Cardiac fibroblast (primary cell): Measurements from ENCODE around the gene DPY19L1.
"Not testable (repeated sequence)": the region's sequence is repeated elsewhere in the genome, so short reads cannot be mapped to it uniquely, and the experiment has no call there.

Experiments
- DNase-seq, 2 donors: peaks; one replicate each; pipeline versions ENCODE4 v3.0.0 to v3.0.0-alpha.2; 2010; ENCODE audit warnings: low read depth in 2 of 2
- H3K4me3 ChIP-seq, 2 donors: replicated peaks in 1 of 2; 1 replicate in 1 of 2; 2 replicates in 1 of 2; pipeline ENCODE4 v1.5.1; 2011; ENCODE audit warnings: low read depth in 2 of 2, low read length in 2 of 2, mild to moderate bottlenecking in 2 of 2, moderate library complexity in 1 of 2
- TF ChIP-seq, protein P1 (sequence below): IDR thresholded peaks from one replicate; pipeline ENCODE4 v1.5.1; 2011; ENCODE audit warnings: low read depth, mild to moderate bottlenecking, low read length, inconsistent platforms

The DPY19L1 gene

DNA sequence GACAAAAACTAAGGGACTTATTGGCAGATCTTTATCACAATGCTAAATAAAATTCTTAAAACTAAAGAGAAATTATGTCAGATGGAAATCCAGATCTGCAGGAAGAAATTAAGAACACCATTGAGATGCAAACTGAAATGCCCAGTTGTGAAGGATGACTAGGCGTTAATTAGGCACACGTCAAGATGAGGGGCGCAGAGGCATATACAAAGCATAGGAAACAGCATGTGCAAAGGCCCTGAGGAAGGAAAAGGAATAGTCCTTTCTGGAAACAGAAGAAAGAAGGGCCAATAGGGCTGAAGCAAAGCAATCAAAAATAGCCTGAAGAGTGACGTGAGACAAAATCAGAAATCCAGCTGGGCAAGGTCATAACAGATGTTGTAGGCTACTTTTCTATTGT, 53.1 kb downstream of the DPY19L1 start:
- not testable (repeated sequence) for H3K4me3 ChIP-seq, DNase-seq

DNA sequence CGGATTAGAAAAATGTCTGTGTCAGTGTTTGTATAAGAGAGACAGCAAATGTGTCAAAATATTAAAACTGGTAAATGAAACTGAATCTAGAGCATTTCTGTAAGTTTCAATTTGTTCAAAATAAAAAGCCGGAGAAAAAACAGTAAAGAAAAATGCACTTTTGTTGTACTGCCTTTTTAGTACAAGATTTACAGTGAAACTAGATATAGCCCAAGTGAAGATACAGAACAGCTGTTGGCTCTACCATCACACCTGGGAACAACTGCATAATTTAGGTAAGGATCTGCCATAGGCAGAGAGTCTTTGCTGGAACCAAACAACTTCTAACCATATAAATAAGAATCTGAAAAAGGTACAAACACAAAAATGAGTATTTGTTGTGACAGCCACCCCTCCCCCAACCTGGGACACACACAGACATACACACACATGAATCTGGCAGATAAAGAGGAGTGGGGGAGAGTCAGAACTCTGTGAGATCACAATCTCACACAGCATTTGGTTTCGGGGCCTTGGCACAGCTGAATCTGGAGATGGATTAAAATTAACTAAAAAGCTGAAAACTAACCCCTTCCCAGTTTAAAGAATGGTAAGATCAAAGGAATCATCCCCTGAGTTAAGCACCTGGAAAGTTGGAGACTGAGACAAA, 54.8 kb downstream of the DPY19L1 start:
- DNase-seq = no peak
- no peak overlapping the region for H3K4me3 ChIP-seq
- TF ChIP-seq, protein P1, sequence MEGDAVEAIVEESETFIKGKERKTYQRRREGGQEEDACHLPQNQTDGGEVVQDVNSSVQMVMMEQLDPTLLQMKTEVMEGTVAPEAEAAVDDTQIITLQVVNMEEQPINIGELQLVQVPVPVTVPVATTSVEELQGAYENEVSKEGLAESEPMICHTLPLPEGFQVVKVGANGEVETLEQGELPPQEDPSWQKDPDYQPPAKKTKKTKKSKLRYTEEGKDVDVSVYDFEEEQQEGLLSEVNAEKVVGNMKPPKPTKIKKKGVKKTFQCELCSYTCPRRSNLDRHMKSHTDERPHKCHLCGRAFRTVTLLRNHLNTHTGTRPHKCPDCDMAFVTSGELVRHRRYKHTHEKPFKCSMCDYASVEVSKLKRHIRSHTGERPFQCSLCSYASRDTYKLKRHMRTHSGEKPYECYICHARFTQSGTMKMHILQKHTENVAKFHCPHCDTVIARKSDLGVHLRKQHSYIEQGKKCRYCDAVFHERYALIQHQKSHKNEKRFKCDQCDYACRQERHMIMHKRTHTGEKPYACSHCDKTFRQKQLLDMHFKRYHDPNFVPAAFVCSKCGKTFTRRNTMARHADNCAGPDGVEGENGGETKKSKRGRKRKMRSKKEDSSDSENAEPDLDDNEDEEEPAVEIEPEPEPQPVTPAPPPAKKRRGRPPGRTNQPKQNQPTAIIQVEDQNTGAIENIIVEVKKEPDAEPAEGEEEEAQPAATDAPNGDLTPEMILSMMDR = no peak

DNA sequence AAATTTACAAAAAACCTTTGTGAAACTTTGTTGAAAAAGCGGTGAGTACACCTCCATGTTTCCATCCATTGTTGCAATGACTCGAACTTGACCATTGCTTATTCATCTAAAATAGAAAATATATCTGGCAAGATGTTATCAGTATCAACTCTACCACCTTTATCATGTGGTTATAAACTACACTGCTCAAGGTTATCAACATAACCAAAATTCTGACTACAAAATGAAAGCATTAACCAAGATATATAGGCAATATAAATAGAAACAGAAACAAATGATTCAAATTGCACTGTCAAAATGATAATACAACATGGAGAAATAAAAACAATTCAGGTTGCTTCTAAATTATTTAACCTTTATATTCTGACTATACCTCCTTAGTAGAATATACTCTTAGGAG, 58.2 kb downstream of the DPY19L1 start:
- H3K4me3 ChIP-seq, DNase-seq: not testable (repeated sequence)

DNA sequence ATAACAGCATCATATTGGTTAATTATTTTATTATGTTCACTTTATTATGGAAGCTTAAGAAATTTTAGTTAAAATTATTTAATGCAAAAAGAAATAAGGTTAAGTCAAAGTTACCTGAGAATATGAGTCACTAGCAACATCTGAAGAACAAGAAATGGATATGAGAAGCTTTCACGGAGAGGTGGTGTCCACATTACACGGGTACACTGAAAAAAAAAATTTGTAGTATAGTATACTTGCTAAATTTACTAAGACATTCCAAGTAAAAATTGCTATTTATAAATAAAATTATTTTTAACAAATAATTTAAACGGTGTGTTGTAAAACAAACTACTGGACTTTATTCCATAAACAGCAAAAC, 63.9 kb downstream of the DPY19L1 start:
- DNase-seq = no peak
- TF ChIP-seq, protein P1 = no peak
- no peak overlapping the region for H3K4me3 ChIP-seq

DNA sequence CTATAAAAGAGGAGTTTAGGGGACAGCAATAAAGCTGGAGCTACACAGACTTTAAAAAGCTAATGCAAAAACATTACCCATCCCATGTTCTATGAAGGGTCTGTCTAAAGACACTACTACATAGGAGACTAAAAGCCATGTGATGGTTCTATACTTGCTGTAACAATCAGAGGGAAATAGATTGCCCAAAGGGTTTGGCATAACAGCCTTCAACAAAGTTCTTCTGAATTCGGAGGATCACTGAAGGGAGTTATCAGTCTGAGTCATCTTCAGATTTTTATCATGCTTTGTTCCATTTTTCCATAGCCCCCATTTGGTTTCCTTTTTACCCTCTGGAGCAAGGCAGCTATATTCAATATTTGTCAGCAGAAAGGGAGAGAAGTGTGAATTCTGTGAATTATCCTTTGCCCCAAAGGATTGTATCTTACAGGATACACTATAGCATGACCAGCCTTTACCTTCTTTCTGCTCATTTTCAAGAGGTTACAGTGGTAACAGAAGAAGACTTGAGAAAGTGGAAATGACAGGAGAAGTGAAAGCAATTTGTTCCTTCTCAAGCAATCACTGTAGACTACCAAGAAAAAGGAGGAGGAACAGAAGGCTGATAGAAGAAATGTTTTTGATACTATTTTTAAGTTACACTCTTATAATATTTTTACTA, 64.4 kb downstream of the DPY19L1 start:
- DNase-seq, H3K4me3 ChIP-seq: not testable (repeated sequence)

DNA sequence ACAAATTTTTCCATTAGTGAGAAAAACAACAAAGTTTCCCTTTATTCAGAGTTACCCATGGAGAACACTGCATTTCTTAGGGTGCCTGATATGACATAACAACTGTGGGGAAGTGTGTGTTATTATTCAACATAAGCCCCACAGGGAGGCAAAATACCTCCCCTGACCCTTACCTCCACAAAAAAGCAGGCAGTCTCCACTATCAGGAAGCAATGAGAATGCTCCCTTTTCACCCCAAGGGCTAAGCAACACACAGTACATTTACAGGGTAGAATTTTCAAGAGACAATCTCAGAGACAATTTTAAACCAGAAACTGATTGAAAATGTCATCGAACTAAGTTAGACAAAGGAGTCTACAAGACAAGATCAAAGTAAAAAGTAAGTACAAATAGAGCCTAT, 69.5 kb downstream of the DPY19L1 start:
- not testable (repeated sequence) for DNase-seq

DNA sequence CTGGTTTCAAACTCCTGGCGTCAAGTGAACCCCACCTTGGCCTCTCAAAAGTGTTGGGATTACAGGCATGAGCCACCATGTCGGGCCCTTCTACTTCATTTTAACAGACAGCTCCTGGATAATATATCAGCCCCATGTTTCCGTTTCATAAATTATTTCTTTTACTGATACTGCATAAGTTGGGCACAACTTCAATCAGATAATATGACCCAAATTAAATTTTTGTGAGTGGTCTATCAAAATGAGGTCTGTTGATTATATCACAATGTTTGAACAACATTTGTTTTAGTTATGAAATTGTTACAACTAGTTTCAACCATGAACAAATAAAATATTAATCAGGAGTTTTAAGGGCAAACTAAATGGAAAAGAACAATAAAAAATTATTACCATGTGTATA, 70.8 kb downstream of the DPY19L1 start:
- DNase-seq, H3K4me3 ChIP-seq: not testable (repeated sequence)

More for the DNA sequence above, 69.5 kb downstream of the DPY19L1 start:
- not testable (repeated sequence) for H3K4me3 ChIP-seq

DNA sequence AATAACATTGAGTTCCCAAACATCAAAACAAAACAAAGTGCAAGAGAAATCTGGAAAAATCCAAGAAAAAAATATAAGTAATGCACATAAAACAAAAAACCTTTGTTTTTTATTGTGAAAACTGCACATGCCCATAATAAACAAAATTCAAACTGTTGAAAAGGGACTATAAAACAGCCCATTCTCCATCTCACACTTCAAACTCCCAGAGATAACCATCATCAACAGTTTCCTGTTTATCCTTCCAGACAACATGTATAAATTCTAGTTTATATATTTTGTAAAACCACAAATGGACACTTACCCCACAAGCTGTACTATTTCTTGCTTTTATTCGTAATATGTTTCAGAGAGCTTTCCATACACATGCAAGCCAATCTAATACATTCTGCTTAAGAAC, 79.3 kb downstream of the DPY19L1 start:
- TF ChIP-seq, protein P1 = no peak
- no peak for DNase-seq
- no peak overlapping the region for H3K4me3 ChIP-seq

DNA sequence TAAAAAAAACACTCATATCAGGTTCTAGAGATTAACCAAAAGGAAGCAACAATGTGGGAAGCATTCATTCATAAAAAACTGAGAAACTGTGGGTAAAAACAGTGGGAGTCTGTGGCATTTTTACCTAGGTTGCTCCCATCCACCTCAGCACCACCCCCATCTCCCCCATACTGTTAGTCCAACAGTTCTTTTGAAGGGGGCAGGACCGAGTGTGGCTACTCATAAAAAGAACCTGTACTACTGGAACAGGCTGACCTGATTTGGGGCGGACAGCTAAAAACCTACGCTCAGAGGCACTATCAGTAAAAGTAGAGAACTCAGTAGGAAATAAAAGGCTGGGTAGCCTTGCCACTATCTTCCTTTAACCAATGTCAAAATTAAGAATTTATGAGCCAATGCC, 84.5 kb downstream of the DPY19L1 start:
- H3K4me3 ChIP-seq = no peak overlapping the region
- TF ChIP-seq, protein P1 = no peak
- DNase-seq = no peak
